ENCODE data around the gene DENND2A.
"Not testable (repeated sequence)": the region's sequence is repeated elsewhere in the genome, so short reads cannot be mapped to it uniquely, and the experiment has no call there.

The DENND2A gene

GRCh38 chr7:140673063-140673773, 32.6 kb upstream of the DENND2A start:
- DNase-seq (ENCODE audit: low spot score) (no peak), FAIRE-seq (no peak)

DNA sequence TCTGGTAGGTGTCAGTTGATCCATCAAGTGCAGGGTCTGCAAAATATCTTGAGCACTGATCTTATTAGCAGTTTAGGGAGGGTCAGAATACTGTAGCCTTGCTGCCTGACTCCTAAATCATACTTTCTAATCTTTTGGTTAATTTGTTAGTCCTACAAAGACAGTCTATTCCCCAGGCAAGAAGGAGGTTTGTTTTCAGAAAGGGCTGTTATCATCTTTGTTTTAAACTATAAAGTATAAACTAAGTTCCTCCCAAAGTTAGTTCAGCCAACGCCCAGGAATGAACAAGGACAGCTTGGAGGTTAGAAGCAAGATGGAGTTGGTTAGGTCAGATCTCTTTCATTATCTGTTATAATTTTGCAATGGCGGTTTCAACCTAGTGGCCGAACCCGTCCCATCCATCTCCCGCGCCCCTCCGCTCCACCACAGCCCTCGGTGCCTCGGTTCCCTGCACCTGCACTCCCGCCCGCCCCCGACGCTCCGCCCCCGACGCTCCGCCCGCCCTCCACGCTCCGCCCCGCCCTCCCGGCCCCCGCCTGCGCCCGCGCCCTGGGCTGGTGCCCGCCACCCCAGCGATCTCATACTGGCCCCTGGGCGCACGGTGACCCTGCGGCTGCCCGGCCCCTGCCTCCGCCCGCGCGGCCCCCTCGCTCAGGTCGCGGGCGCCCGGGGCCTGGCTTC, 31.9 kb upstream of the DENND2A start, which contains the start of gene ADCK2:
ADCK2 (plus strand) TSS at position 564 of the 681 bp plus-strand sequence. CDS start 386 bp downstream, outside the sequence.
- no peak for FAIRE-seq
- peak; percentile 10 for DNase-seq (ENCODE audit: low spot score)

- FAIRE-seq (no peak), DNase-seq (ENCODE audit: low spot score) (no peak)
Observed at GRCh38 chr7:140671966-140672365, 31.4 kb upstream of the DENND2A start.

GRCh38 chr7:140670343-140670935, 29.8 kb upstream of the DENND2A start:
- DNase-seq (ENCODE audit: low spot score) (no peak), FAIRE-seq (no peak)

DNA sequence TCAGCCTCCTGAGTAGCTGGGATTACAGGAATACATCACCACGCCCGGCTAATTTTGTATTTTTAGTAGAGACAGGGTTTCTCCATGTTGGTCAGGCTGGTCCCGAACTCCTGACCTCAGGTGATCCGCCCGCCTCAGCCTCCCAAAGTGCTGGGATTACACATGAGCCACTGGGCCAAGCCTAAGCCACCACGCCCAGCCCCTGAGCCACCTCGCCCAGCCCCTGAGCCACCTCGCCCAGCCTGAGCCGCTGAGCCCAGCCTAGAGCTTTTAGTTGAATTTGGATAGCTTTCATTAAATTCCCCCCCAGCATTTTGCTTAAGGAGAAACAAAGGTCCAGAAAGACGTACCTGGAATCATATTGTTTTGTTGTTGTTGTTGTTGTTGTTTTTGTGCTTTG, 29.2 kb upstream of the DENND2A start:
- not testable (repeated sequence) for FAIRE-seq; DNase-seq (ENCODE audit: low spot score)

- DNase-seq (ENCODE audit: low spot score) (no peak), FAIRE-seq (no peak)
Observed at GRCh38 chr7:140669352-140669751, 28.7 kb upstream of the DENND2A start.

- DNase-seq (ENCODE audit: low spot score) (no peak), FAIRE-seq (no peak)
Observed at GRCh38 chr7:140668641-140669040, 28.0 kb upstream of the DENND2A start.

GRCh38 chr7:140667476-140667875, 26.9 kb upstream of the DENND2A start:
- no peak for DNase-seq (ENCODE audit: low spot score)
- no peak for FAIRE-seq

DNA sequence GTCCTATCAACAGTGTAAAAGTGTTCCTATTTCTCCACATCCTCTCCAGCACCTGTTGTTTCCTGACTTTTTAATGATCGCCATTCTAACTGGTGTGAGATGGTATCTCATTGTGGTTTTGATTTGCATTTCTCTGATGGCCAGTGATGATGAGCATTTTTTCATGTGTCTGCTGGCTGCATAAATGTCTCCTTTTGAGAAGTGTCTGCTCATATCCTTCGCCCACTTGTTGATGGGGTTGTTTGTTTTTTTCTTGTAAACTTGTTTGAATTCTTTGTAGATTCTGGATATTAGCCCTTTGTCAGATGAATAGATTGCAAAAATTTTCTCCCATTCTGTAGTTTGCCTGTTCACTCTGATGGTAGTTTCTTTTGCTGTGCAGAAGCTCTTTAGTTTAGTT, 22.3 kb upstream of the DENND2A start:
- FAIRE-seq; DNase-seq (ENCODE audit: low spot score): not testable (repeated sequence)

- FAIRE-seq = no peak
- DNase-seq (ENCODE audit: low spot score) = no peak
Observed at GRCh38 chr7:140661124-140661523, 20.5 kb upstream of the DENND2A start.

GRCh38 chr7:140659856-140660255, 19.2 kb upstream of the DENND2A start:
- DNase-seq (ENCODE audit: low spot score) (no peak), FAIRE-seq (no peak)

GRCh38 chr7:140657891-140658290, 17.3 kb upstream of the DENND2A start:
- DNase-seq (ENCODE audit: low spot score) = no peak
- FAIRE-seq = no peak

DNA sequence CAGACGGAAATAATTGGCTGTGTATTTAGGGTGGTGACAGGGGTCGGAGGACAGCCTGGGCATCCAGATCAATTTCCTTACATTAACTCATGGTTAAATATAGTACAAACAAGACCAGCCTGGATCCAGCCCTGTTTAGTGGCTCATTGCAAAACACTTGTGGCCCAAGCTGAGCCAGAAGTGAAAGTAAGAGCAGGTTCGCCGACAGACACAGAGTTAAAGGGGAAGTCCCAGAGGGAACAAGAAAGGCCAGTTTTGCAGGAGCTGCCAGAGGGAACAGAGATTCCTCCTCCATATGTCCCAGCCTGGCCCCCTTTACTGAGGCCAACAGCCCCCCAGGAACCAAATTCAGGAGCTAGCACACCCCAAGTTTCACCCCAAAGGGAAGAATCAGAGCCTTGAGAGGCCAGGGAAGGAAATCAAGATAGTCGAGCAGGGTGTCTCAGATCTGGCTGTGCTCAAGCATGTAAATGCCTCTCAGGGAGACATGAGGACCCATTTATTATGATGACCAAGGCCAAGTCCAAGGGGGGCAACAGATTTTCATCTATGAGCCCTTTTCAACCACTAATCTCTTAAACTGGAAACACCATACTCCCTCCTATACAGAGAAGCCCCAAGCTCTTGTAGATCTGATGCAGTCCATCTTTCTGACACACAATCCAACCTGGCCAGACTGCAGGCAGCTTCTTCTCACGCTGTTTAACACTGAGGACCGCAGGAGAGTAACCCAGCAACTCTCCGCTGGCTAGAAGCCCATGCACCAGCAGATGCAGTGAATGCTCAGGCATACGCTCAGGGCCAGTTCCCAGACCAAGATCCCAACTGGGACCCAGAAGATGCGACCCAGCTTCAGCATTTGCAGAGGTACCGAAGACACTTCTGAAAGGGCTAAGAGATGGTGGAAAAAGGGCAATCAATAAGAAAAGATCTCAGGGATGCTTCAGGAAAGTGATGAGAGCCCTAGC, 16.2 kb upstream of the DENND2A start:
- FAIRE-seq (no peak), DNase-seq (ENCODE audit: low spot score) (no peak)

- DNase-seq (ENCODE audit: low spot score) = no peak
- FAIRE-seq = no peak
Observed at GRCh38 chr7:140655511-140656408, 15.1 kb upstream of the DENND2A start.

GRCh38 chr7:140654661-140655060, 14.0 kb upstream of the DENND2A start:
- FAIRE-seq = no peak
- DNase-seq (ENCODE audit: low spot score) = no peak

GRCh38 chr7:140654109-140654387, 13.4 kb upstream of the DENND2A start:
- FAIRE-seq (no peak), DNase-seq (ENCODE audit: low spot score) (no peak)

DNA sequence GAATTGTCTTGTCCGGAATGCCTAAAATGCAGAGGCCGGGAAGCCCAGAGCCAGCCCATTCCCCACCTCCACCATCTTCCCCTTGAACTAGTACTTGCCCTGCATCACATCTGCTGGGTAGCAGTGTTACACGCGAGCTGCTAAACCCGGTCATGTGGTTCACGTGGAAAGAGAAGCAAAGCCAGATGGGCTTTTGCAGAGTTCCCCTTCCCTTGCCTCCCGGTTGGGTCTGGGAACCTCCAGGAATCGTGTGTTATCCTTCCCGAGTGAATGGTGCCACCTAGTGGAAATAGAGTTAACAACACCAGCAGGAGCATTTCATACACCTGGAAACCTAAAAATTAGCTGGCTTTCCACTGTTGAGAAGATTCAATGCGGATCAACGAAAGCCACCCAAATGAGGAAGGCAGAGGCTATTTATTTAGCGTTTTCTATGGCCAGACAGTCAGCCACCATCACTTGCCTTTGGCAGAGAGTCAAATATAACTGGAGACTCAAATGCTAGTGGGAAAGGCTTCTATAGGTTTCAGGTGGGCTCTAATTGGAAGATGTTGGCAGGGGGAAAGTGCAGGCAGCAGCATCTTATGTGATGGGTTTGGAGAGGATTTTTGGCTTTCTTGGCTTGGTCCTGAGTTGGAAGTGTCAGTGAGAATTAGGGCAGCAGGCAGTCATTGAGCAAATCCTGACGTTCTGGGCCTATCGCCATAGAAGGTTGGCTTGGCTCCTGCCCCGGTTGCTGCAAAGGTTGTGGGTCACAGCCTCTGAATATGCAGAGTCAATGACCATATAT, 12.9 kb upstream of the DENND2A start:
- FAIRE-seq (no peak), DNase-seq (ENCODE audit: low spot score) (peak; percentile 68)

- DNase-seq (ENCODE audit: low spot score) (no peak), FAIRE-seq (no peak)
Observed at GRCh38 chr7:140650367-140650766, 9.8 kb upstream of the DENND2A start.

DNA sequence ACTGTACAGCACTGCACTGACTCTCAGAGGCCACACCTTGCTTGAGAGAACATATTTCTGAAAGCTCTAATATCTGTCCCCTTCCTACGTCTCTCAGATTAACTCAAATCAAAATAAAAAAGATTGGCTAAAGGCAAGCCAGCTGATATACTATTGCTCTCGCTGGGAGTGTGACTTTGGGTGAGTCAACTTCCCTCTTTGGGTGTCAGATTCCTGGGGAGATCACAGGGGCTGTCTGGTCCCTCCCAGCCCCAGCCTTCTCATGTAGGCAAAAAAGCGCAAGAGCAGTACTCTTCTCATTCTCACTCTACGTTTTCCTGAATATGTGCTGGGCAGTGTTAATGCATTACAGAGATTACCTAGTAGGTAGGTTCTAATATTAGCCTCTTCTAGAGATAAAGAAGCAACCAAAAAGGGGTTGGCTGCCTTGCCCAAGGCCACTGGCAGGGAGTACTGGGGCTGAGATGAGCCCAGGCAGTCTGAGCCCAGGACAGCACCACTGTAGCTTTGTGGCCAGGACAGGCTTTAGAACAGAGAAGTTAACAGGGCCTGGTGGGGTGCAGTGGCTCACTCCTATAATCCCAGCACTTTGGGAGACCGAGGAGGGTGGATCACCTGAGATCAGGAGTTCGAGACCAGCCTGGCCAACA, 9.1 kb upstream of the DENND2A start:
- no peak for FAIRE-seq
- DNase-seq (ENCODE audit: low spot score) = no peak

Measured in RCC 7860 (cell line).